GM12891 (cell line): ENCODE data around the gene KCNJ10.

Source experiments
- POLR2A ChIP-seq: IDR thresholded peaks from 2 replicates; pipeline ENCODE4 v1.6.1; 2011; ENCODE audit warnings: low read depth, low read length, control low read depth
- POLR2AphosphoS5 ChIP-seq: IDR thresholded peaks from 2 replicates; pipeline ENCODE4 v1.6.1; 2011; ENCODE audit warnings: low read depth, low read length, control low read depth
- SPI1 ChIP-seq: IDR thresholded peaks from 2 replicates; pipeline ENCODE4 v1.6.1; 2011; ENCODE audit warnings: low read depth, low read length, control low read depth

GRCh38 chr1:159972443-159973205, 97.3 kb downstream of the KCNJ10 start:
- TF ChIP-seq POLR2AphosphoS5 (no peak), SPI1 (no peak), POLR2A (no peak)
